GM18511 (cell line): ENCODE measurements around the gene ZNF451.
"Not testable (repeated sequence)": the region's sequence is repeated elsewhere in the genome, so short reads cannot be mapped to it uniquely, and the experiment has no call there.

Experiments
- ATAC-seq: cut with Tn5 transposase; IDR thresholded peaks from one replicate; pipeline ENCODE4 v1.9.1; 2021; ENCODE audit warnings: mild to moderate bottlenecking, moderate library complexity; ENCODE audit not compliant: unreplicated experiment

Gene ZNF451

GRCh38 chr6:57089687-57090457, at the start of gene ZNF451:
Gene ZNF451, plus strand, starts transcription at chr6:57090188. Its CDS starts 66 bp downstream, at chr6:57090254.
- ATAC-seq: peak; percentile 91

- ATAC-seq: not testable (repeated sequence)
These were observed 45.9 kb upstream of the ZNF451 start for GRCh38 chr6:57044061-57044460.

GRCh38 chr6:57044568-57044967, 45.4 kb upstream of the ZNF451 start:
- no peak for ATAC-seq

- peak; percentile 93 for ATAC-seq
These were observed 43.4 kb upstream of the ZNF451 start, which contains the start of gene KIAA1586 for GRCh38 chr6:57046332-57047256. Gene KIAA1586, plus strand, starts transcription at chr6:57046693. Its CDS starts 63 bp downstream, at chr6:57046756.

GRCh38 chr6:57047257-57047585, 42.8 kb upstream of the ZNF451 start:
- peak; percentile 27 for ATAC-seq

GRCh38 chr6:57047859-57048258, 42.1 kb upstream of the ZNF451 start:
- ATAC-seq: not testable (repeated sequence)

- ATAC-seq: no peak
These were observed 41.4 kb upstream of the ZNF451 start for GRCh38 chr6:57048577-57048976.

GRCh38 chr6:57063847-57064246, 26.1 kb upstream of the ZNF451 start:
- no peak for ATAC-seq

- no peak for ATAC-seq
These were observed 25.2 kb upstream of the ZNF451 start for GRCh38 chr6:57064809-57065208.

GRCh38 chr6:57068061-57068460, 21.9 kb upstream of the ZNF451 start:
- no peak for ATAC-seq

GRCh38 chr6:57069228-57069627, 20.8 kb upstream of the ZNF451 start:
- ATAC-seq: no peak

GRCh38 chr6:57069920-57070331, 20.1 kb upstream of the ZNF451 start:
- no peak for ATAC-seq

GRCh38 chr6:57072108-57072507, 17.9 kb upstream of the ZNF451 start:
- ATAC-seq: no peak

GRCh38 chr6:57074383-57074782, 15.6 kb upstream of the ZNF451 start:
- ATAC-seq: no peak

GRCh38 chr6:57075092-57075491, 14.9 kb upstream of the ZNF451 start:
- ATAC-seq: no peak

- ATAC-seq: no peak
These were observed 11.3 kb upstream of the ZNF451 start for GRCh38 chr6:57078531-57079207.

GRCh38 chr6:57085471-57085870, 4.5 kb upstream of the ZNF451 start:
- no peak for ATAC-seq

- ATAC-seq: no peak
These were observed 3.1 kb upstream of the ZNF451 start for GRCh38 chr6:57086843-57087242.

- ATAC-seq: no peak
These were observed 2.1 kb upstream of the ZNF451 start for GRCh38 chr6:57087916-57088315.

GRCh38 chr6:57089265-57089664, 723 bp upstream of the ZNF451 start:
- no peak for ATAC-seq

GRCh38 chr6:57090458-57091067, 575 bp downstream of the ZNF451 start:
- peak; percentile 18 for ATAC-seq
